Measurements from ENCODE around the gene PAX6. TPM values are rescaled to one million over a fixed set of nuclear protein-coding genes. Genes with fewer than 3 reads are reported as not detected.

Gene PAX6
- total RNA-seq, 1 experiment from 2014 or later = 14.6 TPM

GRCh38 chr11:31797190-31798056, 13.7 kb downstream of the PAX6 start:
- Histone ChIP-seq H3K4me2 (ENCODE audit: low read length) (no peak overlapping the region), H3F3A (ENCODE audit: low read length, unreplicated experiment) (no peaks in the 10 kb centered on the region), H3K79me2 (ENCODE audit: low read length) (no peaks in the 10 kb centered on the region), H3K4me3 (ENCODE audit: low read length) (no peak overlapping the region), H2AFZ (ENCODE audit: low read length) (no peak overlapping the region), H3K36me3 (ENCODE audit: low read depth, low read length) (no peaks in the 10 kb centered on the region; the same call in 1 of the 2 replicates), H3K9me3 (ENCODE audit: low read length) (no peaks in the 10 kb centered on the region), H3K27ac (ENCODE audit: low read length) (no peak overlapping the region), H3K27me3 (ENCODE audit: low read length) (no peaks in the 10 kb centered on the region), H3K4me1 (ENCODE audit: insufficient read depth, low read length) (no peaks in the 10 kb centered on the region), H3K9ac (ENCODE audit: low read length) (no peak overlapping the region), H4K20me1 (ENCODE audit: low read length) (no peaks in the 10 kb centered on the region), H3K9me2 (replicated peaks; ENCODE audit: low read length) (no peaks in the 10 kb centered on the region)
- intact Hi-C loops (cut with micrococcal nuclease) = no loop called here
- ChIA-PET POLR2A (ENCODE audit: unreplicated experiment) (interaction anchor here (0.6 kb wide), 2 partner anchors 10 to 1815 kb away, joined by 3 to 8 read pairs; no protein-coding TSS in a partner anchor), CTCF (interaction anchor here (0.6 kb wide), 1 partner anchor 723 kb away, joined by 4 read pairs; no protein-coding TSS in a partner anchor)
- BruUV-seq (replicated peaks) = no TSS peak
- no peak for ATAC-seq
- no peak for DNase-seq
- no peak for TF ChIP-seq EZH2phosphoT487 (IDR thresholded peaks at IDR 0.05; ENCODE audit: borderline replicate concordance, low read length)

DNA sequence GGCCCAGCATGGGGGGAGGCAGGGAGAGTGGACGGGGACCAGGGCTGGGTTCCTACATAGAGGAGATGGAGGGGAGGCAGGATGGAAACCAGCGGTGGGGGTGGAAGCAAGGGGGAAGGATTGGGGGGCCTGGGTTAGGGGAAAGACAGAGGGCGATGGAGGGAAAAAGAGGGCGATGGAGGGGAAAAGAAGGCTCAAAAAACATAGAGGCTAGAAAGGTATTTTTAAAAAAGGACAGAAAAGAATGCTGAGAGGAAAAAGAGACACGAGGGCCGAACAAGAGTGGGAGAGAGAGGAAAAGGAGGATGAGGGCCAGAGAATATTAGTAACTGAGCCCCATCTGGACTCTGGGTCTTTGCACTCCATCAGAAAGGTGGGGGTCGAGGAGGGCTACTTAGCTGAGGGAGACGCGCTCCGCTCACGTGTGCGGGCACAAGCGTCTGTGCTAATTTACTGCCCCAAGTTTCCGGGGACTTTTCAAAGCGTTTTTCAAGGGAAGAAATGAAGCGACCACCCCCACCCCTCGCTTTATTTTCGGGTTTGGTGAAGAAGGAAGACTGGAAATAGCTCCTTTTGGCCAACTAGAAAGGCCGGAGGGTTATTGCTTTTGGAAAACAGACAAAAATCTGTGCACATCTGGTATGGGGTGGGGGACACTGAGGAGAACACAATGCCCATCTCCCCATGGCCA, 14.5 kb downstream of the PAX6 start:
- no peak for DNase-seq
- H3K9ac ChIP-seq (ENCODE audit: low read length) = no peak overlapping the region
- no peaks in the 10 kb centered on the region for H3K9me3 ChIP-seq (ENCODE audit: low read length)
- no peak for ATAC-seq
- H3K27me3 ChIP-seq (ENCODE audit: low read length) = no peaks in the 10 kb centered on the region
- H3K9me2 ChIP-seq (replicated peaks; ENCODE audit: low read length) = no peaks in the 10 kb centered on the region
- no peak overlapping the region for H3K27ac ChIP-seq (ENCODE audit: low read length)
- no peak overlapping the region for H3K4me2 ChIP-seq (ENCODE audit: low read length)
- no TSS peak for BruUV-seq (replicated peaks)
- POLR2A ChIA-PET (ENCODE audit: unreplicated experiment) = interaction anchor here (0.6 kb wide), 1 partner anchor 11 kb away, joined by 8 read pairs; no protein-coding TSS in a partner anchor
- H4K20me1 ChIP-seq (ENCODE audit: low read length) = no peaks in the 10 kb centered on the region
- H3K79me2 ChIP-seq (ENCODE audit: low read length) = no peaks in the 10 kb centered on the region
- no peak overlapping the region for H3K4me3 ChIP-seq (ENCODE audit: low read length)
- TF ChIP-seq, protein P1, sequence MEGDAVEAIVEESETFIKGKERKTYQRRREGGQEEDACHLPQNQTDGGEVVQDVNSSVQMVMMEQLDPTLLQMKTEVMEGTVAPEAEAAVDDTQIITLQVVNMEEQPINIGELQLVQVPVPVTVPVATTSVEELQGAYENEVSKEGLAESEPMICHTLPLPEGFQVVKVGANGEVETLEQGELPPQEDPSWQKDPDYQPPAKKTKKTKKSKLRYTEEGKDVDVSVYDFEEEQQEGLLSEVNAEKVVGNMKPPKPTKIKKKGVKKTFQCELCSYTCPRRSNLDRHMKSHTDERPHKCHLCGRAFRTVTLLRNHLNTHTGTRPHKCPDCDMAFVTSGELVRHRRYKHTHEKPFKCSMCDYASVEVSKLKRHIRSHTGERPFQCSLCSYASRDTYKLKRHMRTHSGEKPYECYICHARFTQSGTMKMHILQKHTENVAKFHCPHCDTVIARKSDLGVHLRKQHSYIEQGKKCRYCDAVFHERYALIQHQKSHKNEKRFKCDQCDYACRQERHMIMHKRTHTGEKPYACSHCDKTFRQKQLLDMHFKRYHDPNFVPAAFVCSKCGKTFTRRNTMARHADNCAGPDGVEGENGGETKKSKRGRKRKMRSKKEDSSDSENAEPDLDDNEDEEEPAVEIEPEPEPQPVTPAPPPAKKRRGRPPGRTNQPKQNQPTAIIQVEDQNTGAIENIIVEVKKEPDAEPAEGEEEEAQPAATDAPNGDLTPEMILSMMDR (conservative IDR thresholded peaks at IDR 0.05; ENCODE audit: low read depth, low read length) = no peak
- TF ChIP-seq EZH2phosphoT487 (IDR thresholded peaks at IDR 0.05; ENCODE audit: borderline replicate concordance, low read length) (no peak), EZH2 (IDR thresholded peaks at IDR 0.05; ENCODE audit: low read length, unreplicated experiment) (no peak)
- H3K36me3 ChIP-seq (ENCODE audit: low read depth, low read length) = no peaks in the 10 kb centered on the region; the same call in 1 of the 2 replicates
- intact Hi-C loops (cut with micrococcal nuclease) = no loop called here
- no peaks in the 10 kb centered on the region for H3F3A ChIP-seq (ENCODE audit: low read length, unreplicated experiment)
- CTCF ChIA-PET = interaction anchor here (0.6 kb wide), 1 partner anchor 724 kb away, joined by 4 read pairs; no protein-coding TSS in a partner anchor
- no peak overlapping the region for H2AFZ ChIP-seq (ENCODE audit: low read length)
- no peaks in the 10 kb centered on the region for H3K4me1 ChIP-seq (ENCODE audit: insufficient read depth, low read length)

DNA sequence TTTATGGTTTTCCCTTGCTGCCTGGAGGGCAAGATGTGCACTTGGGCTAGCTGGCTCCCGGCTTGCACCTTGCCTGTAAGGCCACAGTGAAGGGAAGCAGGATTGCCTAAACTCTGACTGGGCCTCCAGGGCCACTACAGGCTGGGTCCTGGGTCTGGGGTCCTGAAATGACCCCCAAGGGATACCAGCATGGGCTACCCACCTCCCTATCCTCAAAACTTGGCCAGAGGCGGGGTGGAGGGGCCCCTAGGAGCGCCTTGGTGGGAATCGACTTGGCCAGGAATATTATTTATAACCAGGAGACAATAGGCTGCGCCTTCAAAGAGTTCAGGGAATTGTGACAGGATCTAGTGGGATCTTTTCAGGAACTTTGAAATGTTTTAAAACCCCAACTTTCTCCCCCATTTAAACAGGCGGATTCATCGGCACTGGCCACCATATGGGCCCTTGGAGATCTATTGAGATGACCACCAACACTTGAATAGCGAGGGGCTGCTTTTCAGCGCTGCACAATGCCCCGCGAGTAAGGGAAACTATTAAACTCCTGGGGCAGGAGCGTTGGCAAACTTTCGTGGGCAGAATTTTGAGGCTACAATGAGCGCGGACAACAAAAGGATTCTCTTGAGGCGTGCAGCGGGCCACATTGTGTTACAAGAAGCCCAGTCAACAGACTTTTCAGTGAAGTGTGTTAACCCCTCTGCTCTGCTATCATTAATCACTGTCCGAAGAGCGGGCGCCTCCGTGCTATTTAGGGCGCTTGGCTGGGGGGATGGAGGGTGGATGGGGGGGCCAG, 15.2 kb downstream of the PAX6 start:
- Histone ChIP-seq H3K9ac (ENCODE audit: low read length) (no peak overlapping the region), H3K27me3 (ENCODE audit: low read length) (no peaks in the 10 kb centered on the region), H3F3A (ENCODE audit: low read length, unreplicated experiment) (no peaks in the 10 kb centered on the region), H3K27ac (ENCODE audit: low read length) (no peak overlapping the region), H3K36me3 (ENCODE audit: low read depth, low read length) (no peaks in the 10 kb centered on the region; the same call in 1 of the 2 replicates), H3K9me3 (ENCODE audit: low read length) (no peaks in the 10 kb centered on the region), H2AFZ (ENCODE audit: low read length) (no peak overlapping the region), H3K4me2 (ENCODE audit: low read length) (no peak overlapping the region), H4K20me1 (ENCODE audit: low read length) (no peaks in the 10 kb centered on the region), H3K79me2 (ENCODE audit: low read length) (no peaks in the 10 kb centered on the region), H3K4me1 (ENCODE audit: insufficient read depth, low read length) (no peaks in the 10 kb centered on the region), H3K9me2 (replicated peaks; ENCODE audit: low read length) (no peaks in the 10 kb centered on the region), H3K4me3 (ENCODE audit: low read length) (no peak overlapping the region)
- ChIA-PET CTCF (no interaction called here), POLR2A (ENCODE audit: unreplicated experiment) (no interaction called here)
- DNase-seq = no peak
- intact Hi-C loops (cut with micrococcal nuclease) = no loop called here
- BruUV-seq (replicated peaks) = no TSS peak
- TF ChIP-seq, protein P1 (conservative IDR thresholded peaks at IDR 0.05; ENCODE audit: low read depth, low read length) = no peak
- no peak for TF ChIP-seq EZH2 (IDR thresholded peaks at IDR 0.05; ENCODE audit: low read length, unreplicated experiment)
- no peak for TF ChIP-seq EZH2phosphoT487 (IDR thresholded peaks at IDR 0.05; ENCODE audit: borderline replicate concordance, low read length)
- ATAC-seq = no peak
